HG03565 (cell line): Measurements from ENCODE around the gene SPTSSA.
"Not testable (repeated sequence)": the region's sequence is repeated elsewhere in the genome, so short reads cannot be mapped to it uniquely, and the experiment has no call there.

Experiments
- ATAC-seq: cut with Tn5 transposase; IDR thresholded peaks from one replicate; pipeline ENCODE4 v1.9.1; 2021; ENCODE audit warnings: mild to moderate bottlenecking, moderate library complexity; ENCODE audit not compliant: unreplicated experiment

The SPTSSA gene

DNA sequence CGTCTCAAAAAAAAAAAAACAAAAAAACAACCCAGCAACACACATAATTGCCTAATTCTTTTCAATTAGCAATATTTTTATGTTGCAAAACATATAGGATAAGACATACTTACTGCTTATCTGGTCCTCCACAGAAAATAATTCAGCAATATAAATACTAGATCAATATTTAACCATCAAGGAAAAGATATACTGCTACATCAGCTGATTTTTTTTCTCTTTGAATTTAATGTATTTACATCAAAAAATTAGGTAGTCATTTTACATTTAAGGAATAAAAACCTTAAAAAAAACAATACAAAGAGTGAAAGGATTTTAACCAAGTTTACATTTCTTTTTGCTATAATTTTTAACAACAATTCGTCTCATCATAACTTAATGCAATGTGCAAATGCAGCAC lies 28.1 kb downstream of the SPTSSA start:
- ATAC-seq, result no peak

GRCh38 chr14:34428102-34428466 lies 34.0 kb downstream of the SPTSSA start:
- ATAC-seq, result not testable (repeated sequence)

GRCh38 chr14:34426313-34427295 lies 35.4 kb downstream of the SPTSSA start:
- no peak for ATAC-seq

GRCh38 chr14:34425095-34425851 lies 36.8 kb downstream of the SPTSSA start:
- no peak for ATAC-seq

DNA sequence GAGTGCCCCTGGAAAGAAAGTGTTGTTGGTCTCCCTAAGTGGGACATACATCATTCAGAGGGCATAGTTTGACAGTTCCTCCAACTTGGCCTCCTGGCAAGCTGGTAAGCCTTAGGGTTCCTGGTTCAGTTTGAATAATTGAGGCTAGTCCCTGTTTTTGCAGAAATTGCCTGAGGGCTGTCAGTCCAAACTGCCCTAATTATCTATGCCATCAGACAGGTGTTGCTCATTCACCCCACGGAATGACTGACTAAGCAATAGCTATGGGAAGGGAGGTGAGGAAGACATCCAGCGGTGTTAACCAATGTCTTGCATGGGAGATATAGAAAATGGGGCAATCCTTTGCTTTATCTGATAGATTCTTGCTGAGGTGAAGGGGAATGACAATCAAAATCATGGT lies 37.6 kb downstream of the SPTSSA start:
- no peak for ATAC-seq

DNA sequence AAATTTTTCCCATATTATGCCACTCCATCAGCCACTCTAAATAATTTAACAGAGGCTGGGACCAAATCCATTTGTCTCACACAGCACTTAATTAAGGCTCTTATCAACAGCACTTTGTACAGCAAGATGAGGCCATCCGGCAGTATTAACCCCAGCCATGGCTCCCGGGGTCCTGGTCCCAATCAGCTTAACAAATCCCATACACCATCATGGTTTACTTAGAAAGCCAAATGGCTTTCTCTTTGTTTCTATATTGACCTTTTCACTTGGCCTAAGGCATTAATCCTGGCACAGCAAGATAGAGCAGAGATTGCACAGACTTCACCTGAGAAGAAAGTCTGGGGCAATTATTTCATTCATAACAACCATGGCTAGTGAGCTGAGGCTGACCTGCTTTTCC lies 38.6 kb downstream of the SPTSSA start:
- ATAC-seq, result no peak

DNA sequence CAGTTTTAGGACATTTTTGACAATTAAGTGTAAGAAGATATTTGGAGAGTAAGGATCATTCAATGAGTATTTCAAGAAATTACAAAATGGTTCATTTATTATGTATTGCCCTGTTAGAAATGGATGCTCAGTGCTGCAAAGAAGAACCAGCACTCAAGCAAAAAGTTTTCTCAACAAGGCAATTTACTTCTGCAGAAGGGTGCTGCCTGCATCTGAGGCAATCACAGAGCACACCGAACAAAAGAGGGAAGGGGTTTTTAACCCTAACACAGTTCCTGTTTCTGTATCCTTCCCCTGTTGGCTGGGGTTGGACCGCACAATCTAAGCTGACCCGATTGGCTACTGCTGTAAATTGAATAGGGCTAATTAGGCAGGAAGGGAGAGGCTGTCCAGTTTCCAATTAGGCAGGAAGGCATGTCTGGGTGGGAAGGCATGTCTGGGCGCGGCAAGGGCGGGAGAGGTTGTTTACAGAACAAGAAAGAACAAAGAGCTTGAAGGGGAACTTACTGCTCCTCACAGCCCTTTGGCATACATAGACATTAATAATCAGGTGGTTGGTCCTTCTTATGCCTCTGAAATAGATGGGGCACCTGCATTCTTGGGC lies 41.4 kb downstream of the SPTSSA start:
- no peak for ATAC-seq

- ATAC-seq, result no peak
These were observed 52.3 kb downstream of the SPTSSA start for GRCh38 chr14:34409721-34410120.

DNA sequence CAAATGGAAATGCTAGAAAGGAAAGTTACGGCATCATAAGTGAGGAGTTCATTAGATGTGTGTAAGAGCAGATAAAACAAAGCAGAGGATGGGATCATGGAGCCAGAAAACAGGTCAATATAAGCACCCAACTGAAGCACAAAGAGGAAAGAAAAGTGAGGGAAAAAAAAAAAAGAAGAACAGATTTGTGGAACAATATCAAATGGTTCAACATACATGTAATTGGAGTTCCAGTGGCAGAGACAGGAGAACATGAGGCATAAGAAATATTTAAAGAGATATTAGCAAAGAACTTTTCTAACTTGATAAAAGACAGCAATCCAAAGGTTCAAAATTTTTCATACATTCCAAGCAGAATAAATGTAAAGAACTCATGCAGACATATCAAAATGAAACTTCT lies 54.1 kb downstream of the SPTSSA start:
- no peak for ATAC-seq

- ATAC-seq, result no peak
These were observed 57.6 kb downstream of the SPTSSA start for GRCh38 chr14:34404416-34404815.

- no peak for ATAC-seq
These were observed 58.4 kb downstream of the SPTSSA start for GRCh38 chr14:34403646-34404045.

- no peak for ATAC-seq
These were observed 64.0 kb downstream of the SPTSSA start for GRCh38 chr14:34398024-34398423.

DNA sequence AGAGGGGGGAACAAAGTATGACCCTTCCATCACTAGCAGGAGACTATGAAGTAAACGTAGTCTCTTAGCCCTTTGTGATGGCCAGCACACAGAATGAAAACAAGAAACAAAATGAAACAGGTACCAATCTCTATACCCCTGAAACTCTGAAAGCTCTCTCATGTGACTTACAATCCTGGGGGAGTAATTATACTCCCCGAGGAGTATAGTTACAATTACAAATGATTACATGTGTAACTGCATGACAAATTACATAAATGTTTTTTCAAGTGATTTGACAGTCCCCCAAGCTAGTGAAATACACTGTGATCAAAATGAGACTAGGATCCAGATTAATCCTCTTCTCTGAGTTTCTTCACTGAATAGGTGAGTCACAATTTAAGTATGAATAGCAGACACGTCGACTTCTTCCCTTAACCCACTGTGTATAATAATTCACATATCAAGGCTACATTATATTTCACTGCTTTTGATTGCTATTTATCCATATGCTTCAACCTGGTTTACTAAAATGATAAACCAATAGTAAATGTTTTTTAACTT lies 74.0 kb downstream of the SPTSSA start:
- ATAC-seq, result no peak

GRCh38 chr14:34386865-34387485 lies 75.1 kb downstream of the SPTSSA start:
- ATAC-seq, result no peak

DNA sequence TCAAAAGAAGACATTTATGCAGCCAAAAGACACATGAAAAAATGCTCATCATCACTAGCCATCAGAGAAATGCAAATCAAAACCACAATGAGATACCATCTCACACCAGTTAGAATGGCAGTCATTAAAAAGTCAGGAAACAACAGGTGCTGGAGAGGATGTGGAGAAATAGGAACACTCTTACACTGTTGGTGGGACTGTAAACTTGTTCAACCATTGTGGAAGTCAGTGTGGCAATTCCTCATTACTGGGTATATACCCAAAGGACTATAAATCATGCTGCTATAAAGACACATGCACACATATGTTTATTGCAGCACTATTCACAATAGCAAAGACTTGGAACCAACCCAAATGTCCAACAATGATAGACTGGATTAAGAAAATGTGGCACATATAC lies 76.2 kb downstream of the SPTSSA start:
- not testable (repeated sequence) for ATAC-seq

DNA sequence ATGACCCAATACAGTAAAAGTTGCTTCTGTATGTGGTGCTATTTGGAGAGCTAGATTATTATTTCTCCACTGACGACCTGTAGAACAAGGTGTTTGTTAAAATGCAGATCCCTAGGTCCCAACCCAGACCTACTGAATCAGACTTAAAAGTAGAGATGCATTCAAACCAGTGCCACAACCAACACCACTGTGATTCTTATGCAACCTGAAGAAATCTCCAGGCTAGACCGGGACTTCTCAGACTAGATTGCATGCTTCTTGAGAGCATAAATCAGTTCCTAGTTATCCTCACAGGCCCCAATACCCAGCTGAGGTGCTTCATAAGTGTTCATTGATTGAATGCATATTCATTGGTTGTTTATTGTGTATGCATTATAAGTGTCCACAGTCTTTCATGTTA lies 78.2 kb downstream of the SPTSSA start:
- ATAC-seq, result no peak
